HepG2 (cell line): ENCODE results near the gene SLC39A10. TPM values are rescaled to one million over a fixed set of nuclear protein-coding genes. Genes with fewer than 3 reads are reported as not detected.
A peak's percentile ranks its signal among the peaks of the same experiment; 100 is the strongest.

Experiments
- AHR ChIP-seq: IDR thresholded peaks from 2 replicates; pipeline ENCODE4 v1.6.1; 2018; ENCODE audit warnings: missing genetic modification reagents, missing compliant biosample characterization
- ATF7 ChIP-seq, 2 experiments: fragments of 450-650 bp in 1 of 2; sonication (generic) in 1 of 2; formaldehyde crosslinking in 1 of 2; IDR thresholded peaks; 2 replicates each; pipeline versions ENCODE4 v1.4.0 to v1.6.1; 2016 to 2020; ENCODE audit warnings: antibody characterized with exemption in 1 of 2, mild to moderate bottlenecking in 1 of 2, missing genetic modification reagents in 1 of 2
- CSRNP1 ChIP-seq: sonication (generic); formaldehyde crosslinking; IDR thresholded peaks from 2 replicates; pipeline ENCODE4 v1.8.1; 2023; ENCODE audit warnings: mild to moderate bottlenecking, missing genetic modification reagents
- DRAP1 ChIP-seq: IDR thresholded peaks from 2 replicates; pipeline ENCODE4 v1.6.1; 2016; ENCODE audit warnings: missing genetic modification reagents, missing compliant biosample characterization
- FOXO1 ChIP-seq: sonication (generic); formaldehyde crosslinking; IDR thresholded peaks from 2 replicates; pipeline ENCODE4 v1.4.0; 2020; ENCODE audit warnings: missing genetic modification reagents
- FOXO4 ChIP-seq: sonication (generic); formaldehyde crosslinking; conservative IDR thresholded peaks from 2 replicates; pipeline ENCODE4 v1.8.1; 2023; ENCODE audit warnings: missing genetic modification reagents
- MTERF4 ChIP-seq: sonication (generic); formaldehyde crosslinking; IDR thresholded peaks from 2 replicates; pipeline ENCODE4 v1.8.0; 2023; ENCODE audit warnings: mild to moderate bottlenecking, missing genetic modification reagents
- NKX3-1 ChIP-seq: sonication (generic); formaldehyde crosslinking; IDR thresholded peaks from 2 replicates; pipeline ENCODE4 v1.5.0; 2020; ENCODE audit warnings: missing genetic modification reagents
- SRY ChIP-seq: sonication (generic); formaldehyde crosslinking; IDR thresholded peaks from 2 replicates; pipeline ENCODE4 v1.8.0; 2022; ENCODE audit warnings: mild to moderate bottlenecking, missing genetic modification reagents
- TERF1 ChIP-seq: sonication (generic); formaldehyde crosslinking; IDR thresholded peaks from 2 replicates; pipeline ENCODE4 v1.8.0; 2022; ENCODE audit warnings: mild to moderate bottlenecking, missing genetic modification reagents, moderate library complexity
- TFAP4 ChIP-seq: sonication (generic); IDR thresholded peaks from 2 replicates; pipeline ENCODE4 v1.6.1; 2016; ENCODE audit warnings: low read depth, borderline replicate concordance
- TOPORS ChIP-seq: sonication (generic); formaldehyde crosslinking; IDR thresholded peaks from 2 replicates; pipeline ENCODE4 v1.8.0; 2023; ENCODE audit warnings: mild to moderate bottlenecking, missing genetic modification reagents
- ZBTB43 ChIP-seq: sonication (generic); formaldehyde crosslinking; conservative IDR thresholded peaks from 2 replicates; pipeline ENCODE4 v1.4.0; 2020; ENCODE audit warnings: missing genetic modification reagents
- ZNF251 ChIP-seq: sonication (generic); formaldehyde crosslinking; IDR thresholded peaks from 2 replicates; pipeline ENCODE4 v1.9.0; 2021; ENCODE audit warnings: mild to moderate bottlenecking, missing genetic modification reagents
- ZNF720 ChIP-seq: sonication (generic); formaldehyde crosslinking; IDR thresholded peaks from 2 replicates; pipeline ENCODE4 v1.4.0; 2020; ENCODE audit warnings: missing genetic modification reagents
- polyA plus RNA-seq, 8 experiments: library from polyadenylated mRNA; depleted of rRNA in 3 of 8; stranded (reverse) in 7 of 8; unstranded in 1 of 8; fragments of >200 nt; fragmentation: Illumina TruSeq in 4 of 8; extraction: Trizol in 4 of 8; gene quantifications; 2 replicates each; pipeline versions ENCODE4 v1.2.1 to v1.2.3, GENCODE V29; 2011 to 2016; ENCODE audit warnings: low read depth in 4 of 8, missing spikeins in 1 of 8, mixed read lengths in 1 of 8; ENCODE audit not compliant: insufficient read depth in 1 of 8
- total RNA-seq, 5 experiments: library from RNA; depleted of rRNA; stranded (reverse); fragments of >200 nt; fragmentation: Illumina TruSeq; extraction: Trizol; gene quantifications; 2 replicates each; pipeline ENCODE4 v1.2.3, GENCODE V29; 2016; ENCODE audit warnings: low read depth in 1 of 5

Gene SLC39A10
- total and polyA plus RNA-seq, 2 of the 13 experiments (the other 11 are each of a cell fraction or from before 2014, with no cell fraction given) = 13.2 to 21.0 TPM

GRCh38 chr2:195657634-195658540 lies 861 bp downstream of the SLC39A10 start (continued):
- TF ChIP-seq TERF1 (CRISPR knock-in tag) (no peak; the same call in 1 of the 2 replicates), FOXO1 (CRISPR knock-in tag) (no peak), ZBTB43 (0 out of 2 replicates have a peak, but pooled peaks have one; percentile 65), ZNF720 (CRISPR knock-in tag) (no peak), FOXO4 (CRISPR knock-in tag) (no peak), MTERF4 (CRISPR knock-in tag) (peak; percentile 66; the same call in 1 of the 2 replicates), ATF7 (IDR thresholded peaks at IDR 0.05) (no peak), ATF7 (CRISPR knock-in tag; IDR thresholded peaks at IDR 0.05) (no peak), TFAP4 (no peak), DRAP1 (CRISPR knock-in tag) (no peak), AHR (CRISPR knock-in tag) (no peak; the same call in 1 of the 2 replicates), NKX3-1 (CRISPR knock-in tag) (peak; percentile 84; the same call in 1 of the 2 replicates), SRY (peak; percentile 30), CSRNP1 (CRISPR knock-in tag) (0 out of 2 replicates have a peak, but pooled peaks have one; percentile 37), TOPORS (CRISPR knock-in tag) (peak; percentile 24; the same call in 1 of the 2 replicates), ZNF251 (CRISPR knock-in tag) (0 out of 2 replicates have a peak, but pooled peaks have one; percentile 61)
